Stimulated activated CD4-positive, alpha-beta T cell treated with anti-CD3 and anti-CD28 coated beads, Interleukin-1b, Interleukin-23, amount 100 ng/mL, for 4 hours (primary cell): ENCODE measurements around the gene MRPL45.
A peak's percentile ranks its signal among the peaks of the same experiment; 100 is the strongest.

Experiments used
- DNase-seq, 2 donors: peaks; one replicate each; pipeline ENCODE4 v3.0.0-alpha.2; 2020; ENCODE audit warnings: low read depth in 2 of 2

Gene MRPL45

GRCh38 chr17:38345743-38346142 is 48.8 kb downstream of the MRPL45 start:
- DNase-seq, result no peak

DNA sequence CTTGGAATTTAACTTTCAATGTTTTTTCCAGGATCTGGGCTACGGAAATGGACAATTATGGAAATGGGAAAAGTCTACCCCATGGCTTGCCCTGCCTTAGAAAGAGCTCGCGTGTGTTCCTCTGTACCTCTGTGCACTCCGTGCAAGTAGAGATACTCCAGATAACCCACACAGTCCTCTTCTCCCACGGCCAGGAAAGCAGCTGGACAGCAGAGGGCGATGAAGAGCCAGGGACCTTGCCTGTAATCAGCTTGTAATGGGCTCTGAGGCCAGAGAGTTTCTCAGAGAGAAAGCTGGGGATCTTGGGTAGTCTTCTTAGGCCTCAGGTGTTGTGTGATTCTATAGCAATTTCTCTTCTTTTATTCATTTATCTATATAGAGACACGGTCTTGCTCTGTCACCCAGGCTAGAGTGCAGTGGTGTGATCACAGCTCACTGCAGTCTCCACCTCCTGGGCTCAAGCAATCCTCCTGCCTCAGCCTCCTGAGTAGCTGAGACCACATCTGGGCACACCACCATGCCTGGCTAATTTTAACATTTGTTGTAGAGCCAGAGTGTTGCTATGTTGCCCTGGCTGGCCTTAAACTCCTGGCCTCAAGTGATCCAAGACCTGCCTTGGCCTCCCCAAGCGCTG is 52.2 kb downstream of the MRPL45 start:
- DNase-seq, result peak; percentile 77 to 80

DNA sequence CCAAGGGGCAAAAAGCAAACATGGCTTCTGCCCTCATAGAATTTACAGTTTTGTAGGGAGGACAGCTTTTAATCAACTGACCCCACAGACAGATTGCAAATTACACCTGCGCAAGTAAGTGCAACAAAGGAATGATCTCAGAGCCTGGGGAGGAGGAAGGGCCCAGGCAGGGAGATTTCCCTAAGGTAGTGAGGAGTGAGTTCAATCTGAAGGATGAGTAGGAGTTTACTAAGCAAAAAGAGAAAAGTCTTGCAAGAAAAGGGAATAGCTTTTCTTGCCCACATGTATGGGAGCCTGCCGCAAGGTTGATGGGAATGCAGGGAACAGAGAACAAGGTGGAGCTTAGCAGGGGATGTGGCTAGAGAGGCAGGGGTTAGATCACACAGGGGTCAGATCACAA is 53.1 kb downstream of the MRPL45 start:
- DNase-seq, result no peak

DNA sequence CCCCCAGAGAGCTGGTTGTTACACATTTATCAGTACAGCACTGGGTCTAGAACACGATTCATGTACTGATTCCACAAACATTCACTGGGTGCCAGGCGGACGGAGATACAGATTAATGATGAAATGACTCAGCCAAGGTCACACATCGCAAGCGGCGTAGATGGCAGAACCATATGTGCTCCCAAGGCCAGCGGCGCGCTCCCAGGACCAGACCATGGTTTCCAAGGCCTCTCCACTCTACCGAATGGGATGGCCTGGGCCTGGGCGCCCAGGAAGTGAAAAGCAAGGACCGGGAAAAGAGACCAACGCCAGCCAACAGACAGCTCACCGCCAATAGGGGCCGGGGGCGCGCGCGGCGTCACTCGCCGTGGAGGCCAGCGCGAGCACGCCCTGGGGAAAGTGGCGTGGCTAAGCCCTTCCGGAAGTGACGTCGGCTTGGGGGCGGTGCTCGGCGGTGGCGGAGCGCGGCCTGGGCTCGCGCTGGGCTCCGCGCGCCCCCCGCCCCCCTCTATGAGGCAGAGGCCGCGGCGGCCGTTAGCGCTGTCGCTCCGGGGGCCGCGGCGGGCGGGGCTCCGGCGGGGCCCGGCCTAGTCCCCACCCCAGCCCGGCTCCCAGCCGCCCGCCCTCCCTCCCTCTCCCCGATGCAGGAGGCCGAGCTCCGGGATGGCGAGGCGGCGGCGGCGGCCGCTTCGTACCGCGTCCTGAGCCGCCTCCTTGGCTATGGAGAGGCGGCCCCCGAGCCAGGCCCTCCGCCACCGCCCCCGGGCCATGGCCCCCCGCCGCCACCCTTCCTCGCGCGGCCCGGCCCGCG is 54.6 kb downstream of the MRPL45 start, which contains the start of gene SOCS7:
Gene SOCS7, plus strand, starts transcription at position 433 of the 811 bp plus-strand sequence. Its CDS starts 209 bp downstream, at position 642.
- DNase-seq, result peak; percentile 89 to 96

GRCh38 chr17:38352245-38353085 is 55.5 kb downstream of the MRPL45 start:
- no peak for DNase-seq

DNA sequence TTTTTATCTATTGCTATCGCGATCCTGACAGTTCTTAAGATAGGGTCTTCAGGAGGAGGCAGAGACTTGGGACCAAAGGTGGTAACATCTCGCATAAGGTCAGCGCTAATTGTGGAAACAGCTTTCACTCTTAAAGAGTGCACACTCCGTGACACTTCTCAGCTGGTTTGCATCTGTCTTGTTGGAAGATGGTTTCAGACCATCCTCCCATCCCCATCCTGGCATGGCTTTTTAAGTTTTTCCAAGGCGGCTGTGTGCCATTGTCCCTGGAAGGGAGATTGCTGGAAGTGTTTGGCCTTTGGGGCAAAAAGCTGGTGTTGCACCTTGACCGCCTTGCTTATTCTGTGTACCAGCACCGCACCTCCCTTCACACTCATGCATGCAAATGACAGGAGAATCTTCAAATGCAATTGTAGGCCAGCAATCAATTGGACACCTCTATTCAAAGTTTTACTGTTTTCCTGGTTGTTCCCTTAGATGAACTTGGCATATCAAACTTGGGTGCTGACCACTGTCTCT is 56.2 kb downstream of the MRPL45 start:
- DNase-seq, result no peak

- no peak for DNase-seq
These were observed 56.7 kb downstream of the MRPL45 start for GRCh38 chr17:38353668-38354067.

DNA sequence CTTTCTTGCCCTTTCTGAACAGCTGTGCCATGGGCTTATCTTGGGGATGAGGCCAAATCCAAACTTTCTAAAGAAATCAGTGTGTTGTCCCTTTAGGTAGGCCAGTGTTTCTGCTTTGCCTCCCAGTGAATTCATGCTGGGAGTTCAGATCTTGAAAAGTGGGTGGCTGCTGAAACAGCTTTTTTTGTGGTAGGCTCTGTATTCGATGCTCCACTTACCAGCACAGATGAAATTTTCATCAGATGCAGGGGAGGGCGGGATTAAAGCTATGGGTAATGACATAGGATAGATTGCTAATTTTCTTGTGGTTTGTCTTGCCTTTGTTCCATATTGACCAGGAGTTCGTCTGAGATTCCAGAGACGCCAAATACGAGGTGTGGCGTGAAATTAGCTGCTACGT is 57.5 kb downstream of the MRPL45 start:
- no peak for DNase-seq

DNA sequence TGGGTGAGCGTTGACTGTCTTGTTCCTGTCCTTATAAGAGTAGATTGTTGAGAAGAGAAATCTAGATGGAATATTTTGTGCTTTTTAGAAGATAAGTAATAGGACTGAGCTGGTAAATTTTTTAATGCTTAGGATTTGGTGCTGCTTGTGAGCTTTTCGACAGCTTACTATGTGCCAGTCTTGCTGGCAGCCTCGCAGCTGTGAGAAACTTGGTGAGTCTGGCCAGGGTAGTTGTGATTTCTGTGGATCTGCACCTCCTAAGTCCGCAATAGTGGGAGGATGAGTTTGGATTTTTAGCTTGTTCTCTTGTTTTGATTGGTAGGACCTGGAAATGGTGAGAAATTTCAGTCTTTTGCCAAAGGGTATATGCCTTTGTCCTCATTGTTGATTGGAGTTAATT is 58.3 kb downstream of the MRPL45 start:
- DNase-seq, result no peak

DNA sequence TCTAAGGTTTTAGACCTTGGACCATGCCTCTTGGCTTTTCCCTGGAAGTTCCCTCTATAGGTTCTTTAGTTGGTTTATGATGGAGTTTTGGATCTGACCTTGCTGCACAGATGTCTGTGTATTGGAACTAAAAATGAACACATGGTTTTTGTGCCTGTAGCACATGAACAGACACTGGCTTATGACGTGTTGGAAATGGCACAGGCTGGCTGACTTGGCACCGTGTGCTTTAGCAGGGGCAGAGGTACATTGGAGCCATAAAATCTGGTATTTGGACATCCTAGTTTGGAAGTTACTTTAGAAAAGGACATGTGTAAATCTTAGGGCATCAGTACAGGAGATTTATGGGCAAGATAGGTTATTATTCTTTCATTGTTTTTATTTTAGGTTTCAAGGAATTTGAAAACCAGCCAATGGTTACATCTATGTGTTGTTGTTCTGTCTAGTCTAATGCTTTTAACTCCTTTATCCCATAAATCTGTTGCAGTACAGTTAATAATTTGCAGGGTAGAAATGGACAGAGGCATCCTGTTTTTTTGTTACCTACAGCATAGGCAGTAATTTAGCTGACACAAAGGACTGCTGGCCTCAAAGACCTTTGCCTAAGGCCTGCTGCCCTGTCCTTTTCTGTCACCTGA is 60.6 kb downstream of the MRPL45 start:
- DNase-seq, result no peak

- no peak for DNase-seq
These were observed 61.9 kb downstream of the MRPL45 start for GRCh38 chr17:38358586-38359513.

- no peak for DNase-seq
These were observed 64.9 kb downstream of the MRPL45 start for GRCh38 chr17:38361694-38362465.

GRCh38 chr17:38363016-38363415 is 66.0 kb downstream of the MRPL45 start:
- no peak for DNase-seq

GRCh38 chr17:38364741-38365140 is 67.8 kb downstream of the MRPL45 start:
- DNase-seq, result no peak

DNA sequence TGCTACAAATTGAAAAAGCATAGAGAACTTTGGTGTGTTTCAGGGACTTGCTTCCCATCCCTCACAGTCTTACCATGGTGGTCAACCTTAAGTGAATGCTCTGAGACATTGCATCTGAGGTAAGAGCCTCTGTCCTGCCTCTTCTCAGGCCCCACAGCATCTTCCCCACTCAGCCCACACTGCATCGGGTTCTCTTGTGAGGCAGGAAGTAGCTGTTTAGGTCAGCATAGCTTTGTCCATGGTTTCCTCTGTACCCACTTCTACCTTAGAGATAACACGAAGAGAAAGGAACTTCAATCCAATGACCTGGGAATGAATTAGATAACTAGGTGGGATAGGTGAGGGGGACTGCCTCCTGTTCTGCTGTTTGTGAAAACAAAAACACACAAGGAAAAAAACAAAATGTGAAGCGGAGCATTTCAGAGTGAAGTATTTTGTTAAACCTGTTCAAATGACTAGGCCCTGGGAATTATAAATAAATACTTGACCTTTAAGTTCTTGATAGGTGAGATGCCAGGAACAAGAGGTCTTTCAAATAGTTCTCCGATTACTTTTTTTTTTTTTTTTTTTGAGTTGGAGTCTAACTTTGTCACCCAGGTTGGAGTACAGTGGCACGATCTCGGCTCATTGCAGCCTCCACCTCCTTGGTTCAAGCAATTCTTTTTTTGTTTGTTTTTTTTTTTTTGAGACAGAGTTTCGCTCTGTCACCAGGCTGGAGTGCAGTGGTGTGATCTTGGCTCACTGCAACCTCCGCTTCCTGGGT is 72.3 kb downstream of the MRPL45 start:
- DNase-seq, result no peak
